Upper lobe of left lung (tissue), 4 donors: ENCODE data around the gene EXOSC1.

Source experiments
- CTCF ChIP-seq, 6 experiments: fragments of 450-650 bp in 4 of 6; fragments of 200-600 bp in 2 of 6; sonication (generic) in 2 of 6; IDR thresholded peaks; one replicate each; pipeline ENCODE4 v1.5.1; 2016 to 2019; ENCODE audit warnings: antibody characterized with exemption in 6 of 6
- EP300 ChIP-seq, 4 donors: sonication (generic); formaldehyde crosslinking; IDR thresholded peaks; one replicate each; pipeline ENCODE4 v1.5.1; 2017; ENCODE audit warnings: antibody characterized with exemption in 4 of 4, control low read depth in 2 of 4

- TF ChIP-seq CTCF (IDR thresholded peaks at IDR 0.05): no peak
- no peak for TF ChIP-seq EP300 (IDR thresholded peaks at IDR 0.05)
Measured at GRCh38 chr10:97444212-97444611, 1.6 kb downstream of the EXOSC1 start.
